Activated B cell treated with CpG ODN at 0.5 μM for 24 hours (primary cell): ENCODE data around the gene RAB33A. TPM values are rescaled to one million over a fixed set of nuclear protein-coding genes. Genes with fewer than 3 reads are reported as not detected.

Experiments used
- ATAC-seq: fragments of 200-7000 bp; cut with Tn5 transposase; one replicate; pipeline ENCODE4 v1.10.0; 2021; ENCODE audit warnings: low read depth, mild to moderate bottlenecking, moderate library complexity
- CTCF ChIA-PET: fragments of 350-600 bp; sonication (Branson Sonifier 250); formaldehyde crosslinking; loops from one replicate; lab custom pipeline; 2021; ENCODE audit warnings: antibody characterized with exemption; lab: Charles Lee
- POLR2A ChIA-PET: fragments of 350-600 bp; sonication (Branson Sonifier 250); formaldehyde crosslinking; loops from one replicate; lab custom pipeline; 2021; ENCODE audit warnings: antibody characterized with exemption; lab: Charles Lee
- DNase-seq: peaks from one replicate; pipeline ENCODE4 v3.0.0; 2022
- H3K27ac Mint-ChIP-seq: one replicate; pipeline ENCODE4 v1.8.0; 2020; ENCODE audit warnings: mixed read lengths
- H3K27me3 Mint-ChIP-seq: one replicate; pipeline ENCODE4 v1.8.0; 2021; ENCODE audit warnings: mixed read lengths
- H3K36me3 Mint-ChIP-seq: one replicate; pipeline ENCODE4 v1.8.0; 2021; ENCODE audit warnings: low read depth, mixed read lengths
- H3K4me1 Mint-ChIP-seq: one replicate; pipeline ENCODE4 v1.8.0; 2021; ENCODE audit warnings: mixed read lengths
- H3K4me3 Mint-ChIP-seq: one replicate; pipeline ENCODE4 v1.8.0; 2020; ENCODE audit warnings: mild to moderate bottlenecking, mixed read lengths
- H3K9me3 Mint-ChIP-seq: one replicate; pipeline ENCODE4 v1.8.0; 2020; ENCODE audit warnings: mixed read lengths
- CTCF ChIP-seq: fragments of 200-600 bp; IDR thresholded peaks from one replicate; pipeline ENCODE4 v1.8.0; 2022; ENCODE audit warnings: antibody characterized with exemption, mild to moderate bottlenecking
- intact Hi-C: fragments of 100-400 bp; cut with micrococcal nuclease; formaldehyde crosslinking; loops from one replicate; pipeline ENCODE4 v1.15.1; 2024
- total RNA-seq: library from RNA; stranded (reverse); gene quantifications from 2 replicates; pipeline ENCODE4 v1.2.3, GENCODE V29; 2022

Gene RAB33A
- total RNA-seq, 1 donor from 2014 or later = 6.9 TPM

GRCh38 chrX:130165181-130165702 lies 6.5 kb upstream of the RAB33A start:
- no peak for DNase-seq

GRCh38 chrX:130165703-130166502 lies 5.9 kb upstream of the RAB33A start, which contains the start of gene AIFM1:
Gene AIFM1 (minus strand): TSS chrX:130165841. CDS start chrX:130165656, 185 bp downstream.
- peak; percentile 88 for ATAC-seq
- Mint-ChIP-seq H3K36me3 (no peaks in the 10 kb centered on the region), H3K27ac (peak within 1 kb of the TSS; percentile 95), H3K27me3 (no peaks in the 10 kb centered on the region), H3K9me3 (no peaks in the 10 kb centered on the region), H3K4me1 (peaks cover 27% of the 10 kb centered on the region), H3K4me3 (peak within 1 kb of the TSS; percentile 93)
- DNase-seq = peak; percentile 74
- ChIA-PET CTCF (interaction anchor here (1.3 to 1.4 kb wide), 2 partner anchors 10 to 45 kb away, joined by 3 to 5 read pairs; no protein-coding TSS in a partner anchor), POLR2A (interaction anchor here (0.6 to 2.0 kb wide), 11 partner anchors 10 to 507 kb away, joined by 3 to 15 read pairs (median 4); no protein-coding TSS in a partner anchor)
- TF ChIP-seq CTCF = no peak
- intact Hi-C loops = loop anchor here (1.0 to 5.0 kb wide), 6 partner anchors 10 to 235 kb away; partner anchors contain the start of gene BCORL1

More at GRCh38 chrX:130165181-130165702, 6.5 kb upstream of the RAB33A start:
- POLR2A ChIA-PET = interaction anchor here (0.6 to 2.0 kb wide), 11 partner anchors 8 to 508 kb away, joined by 3 to 15 read pairs (median 4); no protein-coding TSS in a partner anchor
- Mint-ChIP-seq H3K4me1 (peaks cover 21% of the 10 kb centered on the region), H3K27ac (peak overlapping the region; percentile 95), H3K9me3 (no peaks in the 10 kb centered on the region), H3K27me3 (no peaks in the 10 kb centered on the region), H3K4me3 (peak overlapping the region; percentile 93), H3K36me3 (no peaks in the 10 kb centered on the region)
- no peak for TF ChIP-seq CTCF
- CTCF ChIA-PET = interaction anchor here (1.3 to 1.4 kb wide), 2 partner anchors 11 to 44 kb away, joined by 3 to 5 read pairs; no protein-coding TSS in a partner anchor
- intact Hi-C loops = loop anchor here (1.0 to 5.0 kb wide), 4 partner anchors 11 to 234 kb away; partner anchors contain the start of gene BCORL1
- no peak for ATAC-seq

- intact Hi-C loops = loop anchor here (1.0 to 5.0 kb wide), 3 partner anchors 17 to 184 kb away; partner anchors contain the start of gene BCORL1
- Mint-ChIP-seq H3K27ac (peak overlapping the region; percentile 95), H3K4me3 (peak overlapping the region; percentile 93), H3K4me1 (peaks cover 28% of the 10 kb centered on the region), H3K36me3 (no peaks in the 10 kb centered on the region), H3K9me3 (no peaks in the 10 kb centered on the region), H3K27me3 (no peaks in the 10 kb centered on the region)
- CTCF ChIA-PET = interaction anchor here (1.4 kb wide), 1 partner anchor 45 kb away, joined by 3 read pairs; no protein-coding TSS in a partner anchor
- ATAC-seq = no peak
- DNase-seq = no peak
- POLR2A ChIA-PET = interaction anchor here (0.5 to 2.0 kb wide), 4 partner anchors 10 to 392 kb away, joined by 3 to 15 read pairs (median 8); no protein-coding TSS in a partner anchor
- no peak for TF ChIP-seq CTCF
Measured at GRCh38 chrX:130166503-130166777, 5.3 kb upstream of the RAB33A start.

- no peak for ATAC-seq
- ChIA-PET CTCF (no interaction called here), POLR2A (interaction anchor here (0.5 to 1.0 kb wide), 3 partner anchors 83 to 392 kb away, joined by 3 to 9 read pairs (median 7); no protein-coding TSS in a partner anchor)
Measured at GRCh38 chrX:130167040-130167439, 4.7 kb upstream of the RAB33A start.

More at GRCh38 chrX:130167040-130167439, 4.7 kb upstream of the RAB33A start:
- TF ChIP-seq CTCF = no peak
- intact Hi-C loops = loop anchor here (5.0 kb wide), 1 partner anchor 185 kb away; the partner anchor contains the start of gene BCORL1
- Mint-ChIP-seq H3K4me1 (peaks cover 28% of the 10 kb centered on the region), H3K27me3 (no peaks in the 10 kb centered on the region), H3K36me3 (no peaks in the 10 kb centered on the region), H3K4me3 (peak overlapping the region; percentile 93), H3K27ac (peak overlapping the region; percentile 95), H3K9me3 (no peaks in the 10 kb centered on the region)
- no peak for DNase-seq
